ENCODE data around the gene ABI1.

ABI1 gene

GRCh38 chr10:26703974-26704373 lies 156.8 kb downstream of the ABI1 start:
- no peak for DNase-seq

GRCh38 chr10:26703096-26703495 lies 157.7 kb downstream of the ABI1 start:
- no peak for DNase-seq

- DNase-seq: no peak
These were observed 159.7 kb downstream of the ABI1 start for GRCh38 chr10:26700884-26701630.

- DNase-seq: no peak
These were observed 161.1 kb downstream of the ABI1 start for GRCh38 chr10:26699631-26700030.

- DNase-seq: no peak
These were observed 161.8 kb downstream of the ABI1 start for GRCh38 chr10:26698909-26699308.

GRCh38 chr10:26697922-26698608 lies 162.7 kb downstream of the ABI1 start:
- DNase-seq: no peak

- DNase-seq: no peak
These were observed 163.4 kb downstream of the ABI1 start, which contains the start of gene PDSS1 for GRCh38 chr10:26697163-26697921. PDSS1 (plus strand) TSS chr10:26697701; CDS start chr10:26697712, 11 bp downstream.

- DNase-seq: no peak
These were observed 164.0 kb downstream of the ABI1 start for GRCh38 chr10:26696786-26697162.
